ENCODE data around the gene TSHR.
"Not testable (repeated sequence)": the region's sequence is repeated elsewhere in the genome, so short reads cannot be mapped to it uniquely, and the experiment has no call there.

Gene TSHR

GRCh38 chr14:81004575-81004974 is 49.2 kb downstream of the TSHR start:
- DNase-seq = no peak

- DNase-seq = no peak
Observed at GRCh38 chr14:81005540-81006228, 50.3 kb downstream of the TSHR start.

- no peak for DNase-seq
Observed at GRCh38 chr14:81006266-81006665, 50.8 kb downstream of the TSHR start.

GRCh38 chr14:81007131-81007530 is 51.7 kb downstream of the TSHR start:
- no peak for DNase-seq

GRCh38 chr14:81009346-81009745 is 53.9 kb downstream of the TSHR start:
- no peak for DNase-seq

- DNase-seq = no peak
Observed at GRCh38 chr14:81018251-81018650, 62.8 kb downstream of the TSHR start.

- DNase-seq = no peak
Observed at GRCh38 chr14:81018684-81019083, 63.3 kb downstream of the TSHR start.

GRCh38 chr14:81019113-81019512 is 63.7 kb downstream of the TSHR start:
- DNase-seq = not testable (repeated sequence)

- no peak for DNase-seq
Observed at GRCh38 chr14:81023095-81023710, 67.8 kb downstream of the TSHR start.

GRCh38 chr14:81028461-81028860 is 73.0 kb downstream of the TSHR start:
- no peak for DNase-seq

- no peak for DNase-seq
Observed at GRCh38 chr14:81031488-81031887, 76.1 kb downstream of the TSHR start.

GRCh38 chr14:81033698-81034240 is 78.3 kb downstream of the TSHR start:
- DNase-seq = no peak

GRCh38 chr14:81042438-81042837 is 87.0 kb downstream of the TSHR start:
- DNase-seq = no peak

GRCh38 chr14:81051547-81051946 is 96.1 kb downstream of the TSHR start:
- DNase-seq = no peak

GRCh38 chr14:81054057-81054456 is 98.6 kb downstream of the TSHR start:
- DNase-seq = not testable (repeated sequence)

- DNase-seq = no peak
Observed at GRCh38 chr14:81055971-81056370, 100.5 kb downstream of the TSHR start.

- DNase-seq = no peak
Observed at GRCh38 chr14:81062380-81062779, 107.0 kb downstream of the TSHR start.

GRCh38 chr14:81062816-81063215 is 107.4 kb downstream of the TSHR start:
- DNase-seq = no peak

- DNase-seq = no peak
Observed at GRCh38 chr14:81066672-81067071, 111.3 kb downstream of the TSHR start.

- no peak for DNase-seq
Observed at GRCh38 chr14:81067156-81067555, 111.7 kb downstream of the TSHR start.

- no peak for DNase-seq
Observed at GRCh38 chr14:81068176-81068782, 112.9 kb downstream of the TSHR start.

- DNase-seq = no peak
Observed at GRCh38 chr14:81070511-81070910, 115.1 kb downstream of the TSHR start.

GRCh38 chr14:81085596-81085995 is 130.2 kb downstream of the TSHR start:
- DNase-seq = no peak

GRCh38 chr14:81087230-81087629 is 131.8 kb downstream of the TSHR start:
- no peak for DNase-seq

Measured in SW 1271 (cell line).